GM12878 (cell line): ENCODE measurements around the gene MYO3B. TPM values are rescaled to one million over a fixed set of nuclear protein-coding genes. Genes with fewer than 3 reads are reported as not detected.

ENCODE experiments used
- ATAC-seq: fragments of 200-7000 bp; cut with Tn5 transposase; 3 replicates; pipeline ENCODE4 v1.9.1; 2020; ENCODE audit warnings: mild to moderate bottlenecking, moderate library complexity
- BruUV-seq: library from RNA; stranded (reverse); fragments of 400-500 nt; replicated peaks from 2 replicates; lab custom pipeline; 2021; lab: Mats Ljungman, UMichigan
- CTCF ChIA-PET: fragments of 300-600 bp; sonication (Branson Sonifier 250); formaldehyde crosslinking; extraction: SDS; loops from one replicate; lab custom pipeline; 2021; ENCODE audit warnings: inconsistent platforms; lab: Yijun Ruan, JAX
- POLR2A ChIA-PET: fragments of 350-600 bp; formaldehyde crosslinking; extraction: SDS; loops from one replicate; lab custom pipeline; 2021; ENCODE audit warnings: inconsistent platforms; lab: Charles Lee
- RAD21 ChIA-PET: fragments of 300-600 bp; sonication (Branson Sonifier 250); formaldehyde crosslinking; loops from one replicate; lab custom pipeline; 2023; ENCODE audit warnings: antibody characterized with exemption; ENCODE audit not compliant: unreplicated experiment; lab: Charles Lee
- SMC1A ChIA-PET: fragments of 300-600 bp; sonication (Branson Sonifier 250); formaldehyde crosslinking; loops from one replicate; lab custom pipeline; 2023; ENCODE audit not compliant: unreplicated experiment, uncharacterized antibody; lab: Charles Lee
- DNase-seq: peaks from one replicate; pipeline ENCODE4 v3.0.0-alpha.2; 2011; ENCODE audit warnings: low read depth, low spot score
- FAIRE-seq: peaks from 3 replicates; lab custom pipeline; 2011; peaks lifted over from hg19 to GRCh38; lab: Jason Lieb, UNC
- H2AFZ ChIP-seq: 2 replicates; pipeline ENCODE4 v1.6.0; 2011; ENCODE audit warnings: low read depth, low read length, control low read depth; ENCODE audit not compliant: control insufficient read depth
- H3K27ac ChIP-seq: 2 replicates; pipeline ENCODE4 v1.5.1; 2011; ENCODE audit warnings: control low read depth; ENCODE audit not compliant: control insufficient read depth, insufficient read depth
- H3K27me3 ChIP-seq, 2 experiments: replicated peaks in 1 of 2; 2 replicates each; pipeline versions ENCODE4 v1.6.0 to v1.6.1; 2011; ENCODE audit warnings: low read length in 1 of 2; ENCODE audit not compliant: control insufficient read depth in 2 of 2, insufficient read depth in 2 of 2
- H3K36me3 ChIP-seq, 2 experiments: 2 replicates each; pipeline ENCODE4 v1.5.1; 2011; ENCODE audit warnings: low read length in 1 of 2; ENCODE audit not compliant: control insufficient read depth in 2 of 2, insufficient read depth in 2 of 2
- H3K4me1 ChIP-seq: 2 replicates; pipeline ENCODE4 v1.6.1; 2011; ENCODE audit warnings: mild to moderate bottlenecking, low read length, moderate library complexity, mixed read lengths; ENCODE audit not compliant: control insufficient read depth, insufficient read depth
- H3K4me2 ChIP-seq: 2 replicates; pipeline ENCODE4 v1.6.0; 2011; ENCODE audit warnings: control low read depth; ENCODE audit not compliant: control insufficient read depth, insufficient read depth
- H3K4me3 ChIP-seq: fragments of 200-600 bp; sonication (generic); 2 replicates; pipeline ENCODE4 v1.5.1; 2016
- H3K79me2 ChIP-seq: 2 replicates; pipeline ENCODE4 v1.6.0; 2011; ENCODE audit warnings: low read length; ENCODE audit not compliant: control insufficient read depth, insufficient read depth
- H3K9ac ChIP-seq: 2 replicates; pipeline ENCODE4 v1.8.0; 2011; ENCODE audit warnings: low read length, control low read depth, mixed read lengths; ENCODE audit not compliant: control insufficient read depth, insufficient read depth
- H3K9me3 ChIP-seq: replicated peaks from 3 replicates; pipeline ENCODE4 v1.5.1; 2011; ENCODE audit warnings: mild to moderate bottlenecking, low read length; ENCODE audit not compliant: control insufficient read depth, insufficient read depth
- H4K20me1 ChIP-seq: 2 replicates; pipeline ENCODE4 v1.6.0; 2011; ENCODE audit not compliant: control insufficient read depth, insufficient read depth
- BACH1 ChIP-seq: fragments of 450-650 bp; IDR thresholded peaks from 2 replicates; pipeline ENCODE4 v1.6.1; 2017; ENCODE audit warnings: mild to moderate bottlenecking, borderline replicate concordance
- NFIC ChIP-seq: IDR thresholded peaks from 2 replicates; pipeline ENCODE4 v1.6.1; 2012; ENCODE audit warnings: low read depth, mild to moderate bottlenecking, inconsistent platforms, low read length, moderate library complexity
- POLR2AphosphoS2 ChIP-seq: IDR thresholded peaks from 2 replicates; pipeline ENCODE4 v1.6.1; 2011; ENCODE audit warnings: low read depth, mild to moderate bottlenecking, low read length, improper control_type of control experiment, moderate library complexity
- SP1 ChIP-seq: IDR thresholded peaks from one replicate; pipeline ENCODE4 v1.6.1; 2011; ENCODE audit warnings: low read depth, low read length
- ZNF207 ChIP-seq: fragments of 450-650 bp; IDR thresholded peaks from 2 replicates; pipeline ENCODE4 v1.6.1; 2014; ENCODE audit warnings: antibody characterized with exemption, mild to moderate bottlenecking, borderline replicate concordance
- ZSCAN29 ChIP-seq: fragments of 450-650 bp; IDR thresholded peaks from 2 replicates; pipeline ENCODE4 v1.6.1; 2017; ENCODE audit warnings: mild to moderate bottlenecking, moderate library complexity
- WGBS: methylation state at CpG from one replicate; pipeline ENCODE4 v1.1.6; 2016; ENCODE audit warnings: low lambda C conversion rate; ENCODE audit not compliant: insufficient replicate concordance, insufficient coverage; ENCODE audit errors: missing lambda C conversion rate; 5-methylcytosine and 5-hydroxymethylcytosine counted together
- in situ Hi-C: fragments of 300-500 bp; cut with MboI; formaldehyde crosslinking; loops from 9 replicates; pipeline ENCODE4 v1.14.3; 2018; ENCODE audit warnings: mixed read lengths
- intact Hi-C: fragments of 100-400 bp; cut with micrococcal nuclease; formaldehyde crosslinking; loops from one replicate; pipeline ENCODE4 v1.14.2; 2022; ENCODE audit not compliant: unreplicated experiment
- polyA plus RNA-seq, 11 experiments: library from polyadenylated mRNA; depleted of rRNA in 4 of 11; unstranded in 6 of 11; stranded (reverse) in 5 of 11; fragments of >200 nt; fragmentation: Nextera tagmentation in 4 of 11; fragmentation: Illumina TruSeq in 1 of 11; extraction: Ambion mirVana in 4 of 11; extraction: Trizol in 1 of 11; gene quantifications; 1 replicate in 1 of 11; 2 replicates in 10 of 11; pipeline versions ENCODE4 v1.2.1 to v1.2.3, GENCODE V29; 2011 to 2016; ENCODE audit warnings: inconsistent platforms in 2 of 11, missing spikeins in 2 of 11, low read depth in 1 of 11
- total RNA-seq, 4 experiments: library from RNA; depleted of rRNA in 3 of 4; stranded (reverse); fragments of >200 nt in 3 of 4; fragmentation: Illumina TruSeq in 1 of 4; extraction: Trizol in 1 of 4; gene quantifications; 2 replicates each; pipeline versions ENCODE4 v1.2.1 to v1.2.3, GENCODE V29; 2013 to 2021
- TF ChIP-seq, protein P1 (sequence below): fragments of 450-650 bp; formaldehyde crosslinking; IDR thresholded peaks from 2 replicates; pipeline ENCODE4 v1.4.0; 2020; ENCODE audit warnings: mild to moderate bottlenecking, moderate library complexity
- TF ChIP-seq, protein P2 (sequence below): fragments of 450-650 bp; IDR thresholded peaks from 2 replicates; pipeline ENCODE4 v1.6.1; 2018; ENCODE audit warnings: mild to moderate bottlenecking, low read depth, moderate library complexity; ENCODE audit not compliant: partially characterized antibody

MYO3B gene
- total and polyA plus RNA-seq, 10 of the 15 experiments (the other 5 are each of a cell fraction or from before 2014, with no cell fraction given): 1.1 to 7.1 (median 2.1) TPM

DNA sequence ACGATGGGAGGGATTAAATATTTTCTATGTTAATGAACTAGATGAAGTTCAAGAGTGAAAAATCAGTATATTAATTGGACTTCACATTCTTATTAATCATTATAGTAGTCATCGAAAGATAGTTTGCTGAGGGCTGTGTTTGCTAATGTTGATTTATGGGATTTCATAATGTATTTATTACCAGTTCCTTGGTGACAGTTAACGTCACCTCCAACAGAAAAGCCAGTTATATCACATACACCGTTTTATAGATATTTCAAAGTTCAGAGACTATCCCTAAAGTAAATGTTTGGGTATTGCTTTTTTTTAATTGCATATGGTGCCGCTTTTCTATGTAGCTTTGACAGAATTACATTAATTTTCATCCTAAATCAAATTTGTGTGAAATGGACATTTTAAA, 487.8 kb downstream of the MYO3B start:
- H3K9ac ChIP-seq: no peak overlapping the region
- DNase-seq: no peak
- no peak for FAIRE-seq
- H3K36me3 ChIP-seq: no peaks in the 10 kb centered on the region
- H3K4me3 ChIP-seq: no peak overlapping the region
- no peaks in the 10 kb centered on the region for H4K20me1 ChIP-seq
- RAD21 ChIA-PET: no interaction called here
- no TSS peak for BruUV-seq
- SMC1A ChIA-PET: no interaction called here
- intact Hi-C loops (no loop called here), in situ Hi-C loops (no loop called here)
- WGBS: 36% methylated on average over 5 of the region's 5 CpGs
- CTCF ChIA-PET: interaction anchor here (1.0 kb wide), 1 partner anchor 8 kb away, joined by 3 read pairs; no protein-coding TSS in a partner anchor
- no peaks in the 10 kb centered on the region for H3K4me1 ChIP-seq
- no peak overlapping the region for H3K4me2 ChIP-seq
- no peak overlapping the region for H2AFZ ChIP-seq
- no peaks in the 10 kb centered on the region for H3K27me3 ChIP-seq
- H3K79me2 ChIP-seq: no peaks in the 10 kb centered on the region
- TF ChIP-seq, protein P1, sequence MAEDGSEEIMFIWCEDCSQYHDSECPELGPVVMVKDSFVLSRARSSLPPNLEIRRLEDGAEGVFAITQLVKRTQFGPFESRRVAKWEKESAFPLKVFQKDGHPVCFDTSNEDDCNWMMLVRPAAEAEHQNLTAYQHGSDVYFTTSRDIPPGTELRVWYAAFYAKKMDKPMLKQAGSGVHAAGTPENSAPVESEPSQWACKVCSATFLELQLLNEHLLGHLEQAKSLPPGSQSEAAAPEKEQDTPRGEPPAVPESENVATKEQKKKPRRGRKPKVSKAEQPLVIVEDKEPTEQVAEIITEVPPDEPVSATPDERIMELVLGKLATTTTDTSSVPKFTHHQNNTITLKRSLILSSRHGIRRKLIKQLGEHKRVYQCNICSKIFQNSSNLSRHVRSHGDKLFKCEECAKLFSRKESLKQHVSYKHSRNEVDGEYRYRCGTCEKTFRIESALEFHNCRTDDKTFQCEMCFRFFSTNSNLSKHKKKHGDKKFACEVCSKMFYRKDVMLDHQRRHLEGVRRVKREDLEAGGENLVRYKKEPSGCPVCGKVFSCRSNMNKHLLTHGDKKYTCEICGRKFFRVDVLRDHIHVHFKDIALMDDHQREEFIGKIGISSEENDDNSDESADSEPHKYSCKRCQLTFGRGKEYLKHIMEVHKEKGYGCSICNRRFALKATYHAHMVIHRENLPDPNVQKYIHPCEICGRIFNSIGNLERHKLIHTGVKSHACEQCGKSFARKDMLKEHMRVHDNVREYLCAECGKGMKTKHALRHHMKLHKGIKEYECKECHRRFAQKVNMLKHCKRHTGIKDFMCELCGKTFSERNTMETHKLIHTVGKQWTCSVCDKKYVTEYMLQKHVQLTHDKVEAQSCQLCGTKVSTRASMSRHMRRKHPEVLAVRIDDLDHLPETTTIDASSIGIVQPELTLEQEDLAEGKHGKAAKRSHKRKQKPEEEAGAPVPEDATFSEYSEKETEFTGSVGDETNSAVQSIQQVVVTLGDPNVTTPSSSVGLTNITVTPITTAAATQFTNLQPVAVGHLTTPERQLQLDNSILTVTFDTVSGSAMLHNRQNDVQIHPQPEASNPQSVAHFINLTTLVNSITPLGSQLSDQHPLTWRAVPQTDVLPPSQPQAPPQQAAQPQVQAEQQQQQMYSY (CRISPR knock-in tag): no peak
- TF ChIP-seq NFIC: no peak
- TF ChIP-seq ZSCAN29: no peak
- no peak for TF ChIP-seq SP1
- TF ChIP-seq BACH1: no peak
- TF ChIP-seq, protein P2, sequence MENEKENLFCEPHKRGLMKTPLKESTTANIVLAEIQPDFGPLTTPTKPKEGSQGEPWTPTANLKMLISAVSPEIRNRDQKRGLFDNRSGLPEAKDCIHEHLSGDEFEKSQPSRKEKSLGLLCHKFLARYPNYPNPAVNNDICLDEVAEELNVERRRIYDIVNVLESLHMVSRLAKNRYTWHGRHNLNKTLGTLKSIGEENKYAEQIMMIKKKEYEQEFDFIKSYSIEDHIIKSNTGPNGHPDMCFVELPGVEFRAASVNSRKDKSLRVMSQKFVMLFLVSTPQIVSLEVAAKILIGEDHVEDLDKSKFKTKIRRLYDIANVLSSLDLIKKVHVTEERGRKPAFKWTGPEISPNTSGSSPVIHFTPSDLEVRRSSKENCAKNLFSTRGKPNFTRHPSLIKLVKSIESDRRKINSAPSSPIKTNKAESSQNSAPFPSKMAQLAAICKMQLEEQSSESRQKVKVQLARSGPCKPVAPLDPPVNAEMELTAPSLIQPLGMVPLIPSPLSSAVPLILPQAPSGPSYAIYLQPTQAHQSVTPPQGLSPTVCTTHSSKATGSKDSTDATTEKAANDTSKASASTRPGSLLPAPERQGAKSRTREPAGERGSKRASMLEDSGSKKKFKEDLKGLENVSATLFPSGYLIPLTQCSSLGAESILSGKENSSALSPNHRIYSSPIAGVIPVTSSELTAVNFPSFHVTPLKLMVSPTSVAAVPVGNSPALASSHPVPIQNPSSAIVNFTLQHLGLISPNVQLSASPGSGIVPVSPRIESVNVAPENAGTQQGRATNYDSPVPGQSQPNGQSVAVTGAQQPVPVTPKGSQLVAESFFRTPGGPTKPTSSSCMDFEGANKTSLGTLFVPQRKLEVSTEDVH: no peak
- no peak for TF ChIP-seq POLR2AphosphoS2
- no peak for TF ChIP-seq ZNF207
- no peak overlapping the region for H3K27ac ChIP-seq
- POLR2A ChIA-PET: no interaction called here
- H3K9me3 ChIP-seq: no peaks in the 10 kb centered on the region
- ATAC-seq: no peak
